Lung (tissue), 13 donors: Measurements from ENCODE around the gene SMAD2. TPM values are rescaled to one million over a fixed set of nuclear protein-coding genes. Genes with fewer than 3 reads are reported as not detected.
"Not testable (repeated sequence)": the region's sequence is repeated elsewhere in the genome, so short reads cannot be mapped to it uniquely, and the experiment has no call there.

Experiments used
- ATAC-seq: fragments of 200-7000 bp; cut with Tn5 transposase; one replicate; pipeline ENCODE4 v1.9.1; 2020; ENCODE audit warnings: moderate number of reproducible peaks; ENCODE audit not compliant: insufficient read depth, low FRiP score
- DNase-seq, 3 donors: peaks; one replicate each; pipeline ENCODE4 v3.0.0-alpha.2; 2013 to 2017
- H3K27ac ChIP-seq, 2 donors: one replicate each; pipeline ENCODE4 v1.5.1; 2013; ENCODE audit warnings: mild to moderate bottlenecking in 2 of 2, moderate library complexity in 2 of 2, control low read depth in 1 of 2, inconsistent platforms in 1 of 2, low read depth in 1 of 2, low read length in 1 of 2
- H3K27me3 ChIP-seq, 3 donors: one replicate each; pipeline ENCODE4 v1.5.1; 2013; ENCODE audit warnings: low read length in 2 of 3; ENCODE audit not compliant: control insufficient read depth in 3 of 3, insufficient read depth in 3 of 3
- H3K36me3 ChIP-seq, 4 donors: one replicate each; pipeline ENCODE4 v1.5.1; 2013; ENCODE audit warnings: low read length in 4 of 4, mild to moderate bottlenecking in 1 of 4, moderate library complexity in 1 of 4; ENCODE audit not compliant: control insufficient read depth in 4 of 4, insufficient read depth in 4 of 4
- H3K4me1 ChIP-seq, 5 donors: one replicate each; pipeline ENCODE4 v1.5.1; 2013; ENCODE audit warnings: low read length in 5 of 5, mild to moderate bottlenecking in 2 of 5, moderate library complexity in 1 of 5; ENCODE audit not compliant: control insufficient read depth in 5 of 5, insufficient read depth in 5 of 5
- H3K4me3 ChIP-seq: one replicate; pipeline ENCODE4 v1.5.1; 2013; ENCODE audit warnings: mild to moderate bottlenecking, control low read depth, moderate library complexity
- H3K9ac ChIP-seq, 2 donors: one replicate each; pipeline ENCODE4 v1.5.1; 2013; ENCODE audit warnings: low read length in 2 of 2, control low read depth in 1 of 2; ENCODE audit not compliant: insufficient read depth in 1 of 2
- H3K9me3 ChIP-seq, 4 donors: one replicate each; pipeline ENCODE4 v1.5.1; 2013; ENCODE audit warnings: low read length in 3 of 4, mild to moderate bottlenecking in 1 of 4, moderate library complexity in 1 of 4; ENCODE audit not compliant: control insufficient read depth in 4 of 4, insufficient read depth in 3 of 4
- CTCF ChIP-seq: IDR thresholded peaks from 2 replicates; pipeline ENCODE4 v1.5.1; 2012; ENCODE audit warnings: mild to moderate bottlenecking; ENCODE audit errors: control extremely low read depth, extremely low read depth
- WGBS, 2 donors: extraction: QIAGEN DNeasy Blood & Tissue Kit; methylation state at CpG; one replicate each; pipeline ENCODE4 v1.1.7; 2013; 5-methylcytosine and 5-hydroxymethylcytosine counted together
- polyA plus RNA-seq, 2 donors: library from polyadenylated mRNA; stranded (reverse); fragments of 200-250 nt; gene quantifications; one replicate each; pipeline ENCODE4 v1.2.1, GENCODE V29; 2013
- small RNA-seq: library from RNA; depleted of rRNA; stranded (forward); fragments of <200 nt; gene quantifications from one replicate; pipeline ENCODE3, GENCODE V24; 2014; ENCODE audit warnings: low replicate concordance
- total RNA-seq, 2 donors: library from RNA; depleted of rRNA in 1 of 2; stranded (reverse); fragments of >200 nt in 1 of 2; gene quantifications; one replicate each; pipeline ENCODE4 v1.2.1, GENCODE V29; 2014 to 2021
- donor health status: control.
- donor health status: control.
- donor health status: Bipolar disorder and iron deficiency.
- donor health status: healthy.
- donor health status: DM: yes; HTN: yes; CAD: no.

The SMAD2 gene
- total and polyA plus RNA-seq, 4 donors = 30.6 to 161 (median 90.2) TPM

DNA sequence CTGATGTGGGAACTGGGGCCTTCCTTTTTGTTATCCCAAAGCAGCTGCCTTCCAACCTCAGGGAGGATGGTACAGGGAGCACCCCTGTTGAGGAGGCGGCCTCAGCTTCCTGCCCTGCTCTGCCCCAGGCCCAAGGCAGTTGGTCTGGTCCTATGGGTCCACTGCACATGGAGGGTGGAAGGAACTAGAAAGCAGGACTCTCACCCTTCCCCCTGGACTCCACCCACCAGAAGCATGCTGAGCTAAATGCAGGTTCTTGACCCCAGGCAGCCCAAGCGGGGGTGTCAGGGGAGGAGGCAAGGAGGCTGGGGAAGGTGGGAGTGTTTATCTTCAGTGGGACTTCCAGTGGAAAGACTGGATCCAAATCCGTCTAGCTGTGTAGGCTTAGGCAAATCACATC is 158.5 kb downstream of the SMAD2 start:
- H3K9ac ChIP-seq = no peak overlapping the region
- WGBS, 2 donors = 58 to 60% methylated on average over 3 of the region's 3 CpGs
- no peaks in the 10 kb centered on the region for H3K36me3 ChIP-seq
- no peak overlapping the region for H3K27ac ChIP-seq
- H3K4me3 ChIP-seq = no peak overlapping the region
- H3K4me1 ChIP-seq = no peaks in the 10 kb centered on the region
- no peak for TF ChIP-seq CTCF
- DNase-seq = no peak
- ATAC-seq = no peak
- H3K27me3 ChIP-seq = peaks cover 0 to 2% (median 0%) of the 10 kb centered on the region in 3 donors
- no peaks in the 10 kb centered on the region for H3K9me3 ChIP-seq

DNA sequence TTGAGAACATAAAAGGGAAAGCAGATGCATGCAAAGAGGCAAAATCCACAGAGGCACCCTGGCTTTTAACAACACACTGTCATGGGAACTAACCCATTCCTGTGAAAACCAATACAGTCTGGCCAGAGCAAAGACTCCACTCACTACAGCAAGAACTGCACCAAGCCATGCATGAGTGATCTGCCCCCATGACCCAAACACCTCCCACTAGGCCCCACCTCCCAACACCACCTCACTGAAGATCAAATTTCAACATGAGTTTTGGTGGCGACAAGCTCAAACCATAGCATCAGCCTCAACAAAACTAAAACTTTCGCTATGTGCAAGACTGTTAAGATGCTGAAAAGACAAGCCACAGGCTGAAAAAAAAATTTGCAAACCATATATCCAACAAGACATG is 162.8 kb downstream of the SMAD2 start:
- no peaks in the 10 kb centered on the region for H3K9me3 ChIP-seq
- H3K4me1 ChIP-seq = no peaks in the 10 kb centered on the region
- 80 to 92% methylated on average over 2 of the region's 2 CpGs for WGBS, 2 donors
- no peak for ATAC-seq
- peaks cover 0 to 2% (median 2%) of the 10 kb centered on the region in 3 donors for H3K27me3 ChIP-seq
- no peak overlapping the region for H3K9ac ChIP-seq
- no peak overlapping the region for H3K4me3 ChIP-seq
- TF ChIP-seq CTCF = no peak
- H3K27ac ChIP-seq = no peak overlapping the region
- no peak for DNase-seq
- H3K36me3 ChIP-seq = no peaks in the 10 kb centered on the region

DNA sequence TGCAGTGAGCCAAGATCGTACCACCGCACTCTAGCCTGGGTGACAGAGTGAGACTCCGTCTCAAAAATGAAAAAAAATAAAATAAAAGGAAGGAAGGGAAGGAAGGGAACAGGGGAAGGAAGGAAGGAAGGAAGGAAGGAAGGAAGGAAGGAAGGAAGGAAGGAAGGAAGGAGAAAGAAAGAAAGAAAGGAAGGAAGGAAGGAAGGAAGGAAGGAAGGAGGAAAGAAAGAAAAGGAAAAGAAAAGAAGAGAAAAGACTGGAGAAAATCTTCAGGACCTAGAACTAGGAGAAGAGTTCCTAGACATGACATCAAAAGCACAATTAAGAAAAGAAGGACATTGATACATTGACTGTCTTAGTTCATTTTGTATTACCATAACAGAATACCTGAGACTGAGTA is 163.3 kb downstream of the SMAD2 start:
- not testable (repeated sequence) for ATAC-seq, H3K36me3 ChIP-seq, H3K27me3 ChIP-seq, H3K9ac ChIP-seq, H3K27ac ChIP-seq, H3K4me3 ChIP-seq, H3K4me1 ChIP-seq, H3K9me3 ChIP-seq, DNase-seq
- WGBS, 2 donors = 92 to 97% methylated on average over 3 of the region's 3 CpGs

Small RNA genes lying within 50 kb of the gene (small RNA-seq; reads per million reads assigned to genes)
- gene AC120349.2 (not detected), gene MTCO2P2 (not detected)
